ENCODE results near the gene C19orf33.

Gene C19orf33

GRCh38 chr19:38280030-38280921 is 23.8 kb upstream of the C19orf33 start:
- no peak for DNase-seq

- no peak for DNase-seq
Measured at GRCh38 chr19:38281811-38282566, 22.1 kb upstream of the C19orf33 start.

- no peak for DNase-seq
Measured at GRCh38 chr19:38283271-38283670, 20.8 kb upstream of the C19orf33 start.

GRCh38 chr19:38284422-38284821 is 19.6 kb upstream of the C19orf33 start:
- no peak for DNase-seq

- no peak for DNase-seq
Measured at GRCh38 chr19:38285567-38285966, 18.5 kb upstream of the C19orf33 start.

GRCh38 chr19:38287604-38288003 is 16.4 kb upstream of the C19orf33 start:
- DNase-seq, result no peak

GRCh38 chr19:38288123-38288855 is 15.8 kb upstream of the C19orf33 start:
- DNase-seq, result no peak

GRCh38 chr19:38289955-38290354 is 14.1 kb upstream of the C19orf33 start:
- no peak for DNase-seq

GRCh38 chr19:38290631-38291147 is 13.4 kb upstream of the C19orf33 start:
- no peak for DNase-seq

GRCh38 chr19:38291855-38292254 is 12.2 kb upstream of the C19orf33 start:
- DNase-seq, result no peak

- no peak for DNase-seq
Measured at GRCh38 chr19:38293281-38293680, 10.8 kb upstream of the C19orf33 start.

- no peak for DNase-seq
Measured at GRCh38 chr19:38294090-38294489, 10.0 kb upstream of the C19orf33 start.

GRCh38 chr19:38298821-38299680 is 5.0 kb upstream of the C19orf33 start:
- DNase-seq, result no peak

GRCh38 chr19:38304352-38304865 is 358 bp downstream of the C19orf33 start:
- DNase-seq, result no peak

GRCh38 chr19:38304866-38305429 is 897 bp downstream of the C19orf33 start:
- DNase-seq, result no peak

- no peak for DNase-seq
Measured at GRCh38 chr19:38306236-38306635, 2.2 kb downstream of the C19orf33 start.

GRCh38 chr19:38307076-38307475 is 3.0 kb downstream of the C19orf33 start:
- no peak for DNase-seq

GRCh38 chr19:38307597-38307996 is 3.5 kb downstream of the C19orf33 start:
- no peak for DNase-seq

- no peak for DNase-seq
Measured at GRCh38 chr19:38308006-38308766, 4.1 kb downstream of the C19orf33 start.

GRCh38 chr19:38308926-38309614 is 5.0 kb downstream of the C19orf33 start:
- no peak for DNase-seq

Measured in central memory CD4-positive, alpha-beta T cell (primary cell).